ENCODE data around the gene ERV3-1.

DNA sequence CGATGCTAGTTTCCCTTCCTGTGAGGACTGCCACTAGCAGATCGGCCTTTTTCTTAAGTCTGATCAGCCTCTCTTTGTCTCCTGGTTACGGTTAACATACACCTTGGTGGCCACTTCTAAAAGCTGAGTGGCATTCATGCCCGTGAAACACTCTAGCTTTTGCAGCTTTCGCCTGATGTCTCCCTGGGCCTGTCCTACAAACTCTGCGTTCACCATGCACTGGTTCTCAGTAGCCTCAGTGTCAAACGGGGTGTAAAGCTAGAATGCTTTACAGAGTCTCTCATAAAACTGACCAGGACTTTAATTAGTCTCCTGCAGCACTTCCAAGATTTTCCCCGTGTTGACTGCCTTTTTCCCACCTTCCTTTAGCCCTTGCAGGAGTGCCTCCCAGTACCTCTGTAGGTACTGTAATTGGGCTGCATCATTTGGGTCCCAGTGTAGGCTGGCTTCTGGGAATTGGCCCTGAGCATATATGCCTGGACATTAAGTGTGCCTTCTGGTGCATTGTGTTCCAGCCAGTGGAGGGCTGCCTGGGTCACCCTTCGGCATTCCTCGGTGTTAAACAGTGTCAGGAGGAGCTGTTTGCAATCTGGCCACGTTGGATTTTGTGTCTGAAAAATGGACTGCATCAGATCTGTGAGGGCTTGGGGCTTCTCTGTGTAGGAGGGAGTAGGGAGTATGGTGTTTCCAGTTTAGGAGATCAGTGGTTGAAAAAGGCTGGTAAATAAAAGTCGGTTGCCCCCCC, 9.2 kb downstream of the ERV3-1 start:
- TF ChIP-seq EZH2 (IDR thresholded peaks at IDR 0.05; ENCODE audit: borderline replicate concordance, low read depth, low read length, severe bottlenecking): no peak
- TF ChIP-seq, protein P1, sequence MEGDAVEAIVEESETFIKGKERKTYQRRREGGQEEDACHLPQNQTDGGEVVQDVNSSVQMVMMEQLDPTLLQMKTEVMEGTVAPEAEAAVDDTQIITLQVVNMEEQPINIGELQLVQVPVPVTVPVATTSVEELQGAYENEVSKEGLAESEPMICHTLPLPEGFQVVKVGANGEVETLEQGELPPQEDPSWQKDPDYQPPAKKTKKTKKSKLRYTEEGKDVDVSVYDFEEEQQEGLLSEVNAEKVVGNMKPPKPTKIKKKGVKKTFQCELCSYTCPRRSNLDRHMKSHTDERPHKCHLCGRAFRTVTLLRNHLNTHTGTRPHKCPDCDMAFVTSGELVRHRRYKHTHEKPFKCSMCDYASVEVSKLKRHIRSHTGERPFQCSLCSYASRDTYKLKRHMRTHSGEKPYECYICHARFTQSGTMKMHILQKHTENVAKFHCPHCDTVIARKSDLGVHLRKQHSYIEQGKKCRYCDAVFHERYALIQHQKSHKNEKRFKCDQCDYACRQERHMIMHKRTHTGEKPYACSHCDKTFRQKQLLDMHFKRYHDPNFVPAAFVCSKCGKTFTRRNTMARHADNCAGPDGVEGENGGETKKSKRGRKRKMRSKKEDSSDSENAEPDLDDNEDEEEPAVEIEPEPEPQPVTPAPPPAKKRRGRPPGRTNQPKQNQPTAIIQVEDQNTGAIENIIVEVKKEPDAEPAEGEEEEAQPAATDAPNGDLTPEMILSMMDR (IDR thresholded peaks at IDR 0.05; ENCODE audit: extremely low read depth in 1 of 2, insufficient read depth in 1 of 2, low read depth in 1 of 2, low read length in 2 of 2): no peak
- no peak for TF ChIP-seq MYC (IDR thresholded peaks at IDR 0.05; ENCODE audit: low read depth, low read length)
- no peak for TF ChIP-seq POLR2AphosphoS5 (IDR thresholded peaks at IDR 0.05; ENCODE audit: insufficient read depth, low read depth, low read length)
- TF ChIP-seq, protein P2, sequence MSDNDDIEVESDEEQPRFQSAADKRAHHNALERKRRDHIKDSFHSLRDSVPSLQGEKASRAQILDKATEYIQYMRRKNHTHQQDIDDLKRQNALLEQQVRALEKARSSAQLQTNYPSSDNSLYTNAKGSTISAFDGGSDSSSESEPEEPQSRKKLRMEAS (IDR thresholded peaks at IDR 0.05; ENCODE audit: insufficient read depth, insufficient read length): no peak
- no peak for TF ChIP-seq POLR2A (IDR thresholded peaks at IDR 0.05; ENCODE audit: low read depth, low read length)
- TF ChIP-seq JUN (IDR thresholded peaks at IDR 0.05; ENCODE audit: borderline replicate concordance, insufficient read depth, insufficient read length, low read depth): no peak
- no peak for TF ChIP-seq FOS (IDR thresholded peaks at IDR 0.05; ENCODE audit: borderline replicate concordance, insufficient read depth, low read length)
- TF ChIP-seq GATA2 (IDR thresholded peaks at IDR 0.05; ENCODE audit: insufficient read depth, insufficient read length, low read depth, low read length): no peak
